LNCAP (cell line): ENCODE data around the gene CLSTN2.

Experiments used
- CTCF ChIP-seq: fragments of 450-650 bp; IDR thresholded peaks from 2 replicates; pipeline ENCODE4 v1.5.1; 2017; ENCODE audit warnings: mild to moderate bottlenecking

CLSTN2 gene

GRCh38 chr3:140157161-140157560 lies 222.2 kb downstream of the CLSTN2 start:
- TF ChIP-seq CTCF, result no peak

DNA sequence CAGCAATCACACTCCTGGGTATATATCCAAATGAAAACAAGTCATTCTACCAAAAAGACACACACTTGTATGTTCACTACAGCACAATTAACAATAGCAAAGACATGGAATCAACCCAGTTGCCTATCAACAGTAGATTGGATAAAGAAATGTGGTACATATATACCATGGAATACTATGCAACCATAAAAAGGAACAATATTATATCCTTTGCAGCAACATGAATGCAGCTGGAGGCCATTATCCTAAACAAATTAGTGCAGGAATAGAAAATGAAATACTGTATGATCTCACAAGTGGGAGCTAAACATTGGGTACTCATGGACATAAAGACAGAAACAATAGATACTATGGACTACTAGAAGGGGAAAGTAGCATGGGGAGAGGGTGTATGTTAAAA lies 224.7 kb downstream of the CLSTN2 start:
- TF ChIP-seq CTCF, result no peak

DNA sequence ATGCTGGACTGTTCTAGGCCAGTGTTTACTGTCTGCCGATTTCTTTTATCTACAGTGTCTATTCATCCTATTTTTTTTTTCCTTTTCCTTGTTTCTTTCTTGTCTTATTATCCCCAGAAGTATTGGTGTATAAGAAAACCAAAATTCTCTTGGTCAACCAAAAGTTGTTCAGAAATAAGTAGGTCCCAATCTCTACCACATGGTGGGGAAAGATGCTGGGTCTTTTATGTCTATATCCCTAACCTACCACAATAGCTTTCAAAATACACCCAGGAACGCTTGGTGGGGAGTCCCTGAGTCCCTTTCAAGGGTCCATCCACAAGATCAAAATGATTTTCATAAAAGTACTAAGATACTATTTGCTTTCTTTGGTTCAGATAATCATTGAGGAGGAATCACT lies 225.6 kb downstream of the CLSTN2 start:
- TF ChIP-seq CTCF, result no peak

- no peak for TF ChIP-seq CTCF
These were observed 227.6 kb downstream of the CLSTN2 start for GRCh38 chr3:140162551-140162950.

DNA sequence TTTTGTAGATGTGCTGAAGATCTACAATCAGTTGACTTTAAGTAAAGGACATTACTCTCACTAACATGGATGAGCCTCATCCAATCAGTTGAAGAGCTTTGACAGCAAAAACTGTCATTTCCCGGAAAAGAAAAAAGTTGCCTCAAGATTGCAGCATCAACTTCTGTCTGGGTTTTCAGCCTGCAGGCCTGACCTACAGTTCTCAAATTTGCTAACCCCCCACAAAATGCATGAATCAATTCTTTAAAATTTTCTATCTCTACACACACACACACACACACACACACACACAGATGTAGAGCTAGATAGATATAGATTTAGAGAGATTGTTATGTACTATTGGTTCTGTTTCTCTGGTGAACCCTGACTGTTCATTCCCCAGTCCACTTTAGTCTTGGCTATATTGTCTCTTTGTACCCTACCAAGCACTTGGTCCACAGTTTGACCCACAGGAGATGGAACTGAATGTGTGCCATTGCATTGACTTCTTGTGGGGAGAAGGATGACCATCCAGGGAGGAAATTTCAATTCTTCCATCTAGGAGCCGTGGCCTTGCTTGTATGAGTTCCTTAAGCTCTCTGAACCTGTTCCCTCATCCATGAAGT lies 228.3 kb downstream of the CLSTN2 start:
- no peak for TF ChIP-seq CTCF

DNA sequence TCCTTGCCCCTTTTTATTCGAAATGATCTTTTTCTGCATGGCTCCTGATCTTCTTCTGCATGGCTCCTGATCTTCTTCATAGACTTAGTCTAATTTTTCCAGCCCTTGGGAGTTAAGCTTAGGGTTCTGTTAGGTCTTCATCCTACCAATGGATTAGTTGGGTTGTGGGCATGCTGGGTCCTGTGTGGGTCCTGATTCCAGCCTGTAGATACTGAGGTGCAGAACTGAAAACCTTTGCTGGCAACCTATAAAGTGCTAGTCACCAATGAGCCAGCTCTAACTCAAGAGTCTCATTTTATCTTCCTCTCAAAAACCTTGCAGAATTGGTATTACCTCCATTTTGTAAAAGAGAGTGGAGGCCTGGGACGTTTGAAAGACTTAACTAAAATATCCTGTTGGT lies 229.2 kb downstream of the CLSTN2 start:
- no peak for TF ChIP-seq CTCF

DNA sequence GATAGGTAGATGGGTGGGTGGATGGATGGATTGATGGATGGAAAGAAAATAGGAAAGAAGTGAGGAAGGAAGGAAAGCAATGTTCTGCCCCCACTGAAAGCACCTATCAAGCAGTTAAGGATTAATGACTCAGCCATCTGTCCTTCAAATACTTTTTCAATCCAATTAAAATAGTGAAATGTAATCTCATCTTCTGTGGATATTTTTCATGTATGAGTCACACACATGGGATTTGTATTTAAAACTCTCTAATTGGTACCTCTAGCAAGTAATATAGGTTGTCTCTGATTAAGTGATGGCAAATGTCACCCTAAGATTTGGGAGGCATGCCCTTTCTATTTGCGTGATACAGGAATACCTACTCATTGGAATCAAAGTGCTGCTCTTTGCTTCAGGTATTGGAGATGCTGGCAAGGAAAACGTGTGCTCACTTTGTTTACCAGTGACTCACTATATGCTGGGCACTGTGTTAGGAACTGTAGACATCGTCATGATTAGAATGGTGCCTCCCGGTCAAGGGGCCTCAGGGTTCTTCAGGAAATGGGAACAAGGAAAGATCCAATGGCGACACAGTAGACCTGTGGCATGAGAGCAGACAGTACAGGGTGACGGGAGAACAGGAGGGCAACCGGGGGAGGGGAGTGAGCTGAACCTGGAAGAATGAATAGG lies 230.1 kb downstream of the CLSTN2 start:
- no peak for TF ChIP-seq CTCF
